Measurements from ENCODE around the gene TRPM4.
"Not testable (repeated sequence)": the region's sequence is repeated elsewhere in the genome, so short reads cannot be mapped to it uniquely, and the experiment has no call there.

The TRPM4 gene

DNA sequence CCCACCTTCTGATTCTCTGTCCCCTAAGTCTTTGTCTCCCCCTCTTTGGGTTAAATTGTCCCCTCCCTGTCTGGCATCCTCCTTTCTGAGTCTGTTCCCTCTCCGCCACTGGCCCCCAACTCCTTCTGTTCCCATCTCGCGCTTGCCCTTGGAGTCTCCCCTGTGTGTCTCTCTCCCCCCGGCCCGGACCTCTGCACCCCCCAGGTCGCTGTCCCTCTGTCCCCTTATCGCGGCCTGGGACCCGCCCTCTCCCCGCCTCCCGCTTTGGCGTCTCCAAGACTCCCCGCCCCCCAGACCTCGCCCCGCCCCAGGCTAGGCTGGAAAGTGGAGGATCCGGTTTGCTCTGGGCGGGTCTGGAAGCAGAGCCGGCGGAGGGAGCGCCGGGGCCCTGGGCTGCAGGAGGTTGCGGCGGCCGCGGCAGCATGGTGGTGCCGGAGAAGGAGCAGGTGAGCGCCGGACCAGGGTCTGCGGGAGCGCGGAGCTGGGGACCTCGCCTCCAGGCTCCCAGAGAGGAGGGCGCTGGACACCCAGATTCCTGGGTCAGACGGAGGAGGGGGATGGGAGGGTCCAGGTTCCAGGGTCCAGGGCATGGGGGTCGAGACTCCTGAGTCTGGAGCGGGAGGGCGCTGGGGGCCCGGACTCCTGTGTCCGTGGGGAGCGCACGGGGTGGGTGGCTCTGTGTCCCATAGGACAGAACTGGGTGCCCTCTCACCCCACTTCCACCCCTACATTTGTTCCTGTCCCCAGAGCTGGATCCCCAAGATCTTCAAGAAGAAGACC is at the start of gene TRPM4:
TRPM4 (plus strand) TSS at position 348 of the 780 bp plus-strand sequence; CDS start at position 423, 75 bp downstream.
- peak; percentile 57 for DNase-seq (ENCODE audit: low read depth)

DNA sequence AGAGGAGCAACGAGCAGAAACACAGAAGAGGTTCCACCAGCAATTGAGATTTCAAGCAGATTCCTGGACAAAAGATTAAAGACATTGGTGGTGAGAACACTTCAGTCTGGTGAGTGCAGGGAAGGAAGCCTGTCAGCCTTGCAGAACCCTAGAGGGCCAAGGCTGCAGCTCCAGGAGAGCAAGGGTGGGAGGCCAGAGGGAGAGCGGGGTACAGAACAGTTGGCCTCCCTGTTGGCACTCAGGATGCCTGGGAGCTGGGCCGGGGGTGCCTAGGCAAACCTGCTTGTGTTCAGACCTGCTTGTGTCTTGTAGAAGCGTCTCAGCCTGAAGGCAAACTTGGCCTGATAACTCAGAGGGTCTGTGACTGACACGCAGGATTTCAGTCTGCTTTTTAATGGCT is 48.5 kb upstream of the TRPM4 start:
- DNase-seq (ENCODE audit: low read depth) = no peak

DNA sequence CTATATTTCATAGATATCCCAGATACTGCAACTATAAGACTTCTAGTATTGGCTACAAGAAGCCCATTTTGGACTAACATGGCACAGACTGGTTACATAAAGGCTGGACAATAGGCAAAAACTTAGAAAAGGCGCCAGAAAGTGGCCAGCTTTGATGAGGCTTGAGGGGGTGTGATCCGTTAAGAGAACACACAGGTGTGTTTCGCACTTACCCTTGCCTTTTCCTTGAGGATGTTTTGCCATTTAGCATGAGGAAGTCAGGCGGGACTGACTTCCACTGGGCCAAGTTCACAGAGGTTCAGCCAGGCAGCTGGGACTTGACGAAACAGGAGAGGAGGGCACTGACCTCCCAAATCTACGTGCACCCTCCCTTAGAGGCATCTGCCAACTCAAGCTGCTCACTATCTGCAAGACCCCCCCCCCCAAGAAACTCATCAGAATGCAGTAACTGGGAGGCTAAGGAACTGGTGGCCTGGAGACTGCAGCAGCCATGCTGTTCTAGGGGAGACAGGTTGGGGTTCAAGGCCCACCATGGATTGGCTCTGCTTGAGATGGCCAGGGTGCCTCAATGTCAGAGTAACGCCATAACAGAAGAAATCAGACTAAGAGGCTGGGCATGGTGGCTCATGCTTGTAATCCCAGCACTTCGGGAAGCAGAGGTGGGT is 47.9 kb upstream of the TRPM4 start:
- DNase-seq (ENCODE audit: low read depth) = no peak

- DNase-seq (ENCODE audit: low read depth) = peak; percentile 41
Observed at GRCh38 chr19:49110567-49110966, 47.0 kb upstream of the TRPM4 start.

GRCh38 chr19:49111218-49111998 is 46.2 kb upstream of the TRPM4 start:
- DNase-seq (ENCODE audit: low read depth) = no peak

DNA sequence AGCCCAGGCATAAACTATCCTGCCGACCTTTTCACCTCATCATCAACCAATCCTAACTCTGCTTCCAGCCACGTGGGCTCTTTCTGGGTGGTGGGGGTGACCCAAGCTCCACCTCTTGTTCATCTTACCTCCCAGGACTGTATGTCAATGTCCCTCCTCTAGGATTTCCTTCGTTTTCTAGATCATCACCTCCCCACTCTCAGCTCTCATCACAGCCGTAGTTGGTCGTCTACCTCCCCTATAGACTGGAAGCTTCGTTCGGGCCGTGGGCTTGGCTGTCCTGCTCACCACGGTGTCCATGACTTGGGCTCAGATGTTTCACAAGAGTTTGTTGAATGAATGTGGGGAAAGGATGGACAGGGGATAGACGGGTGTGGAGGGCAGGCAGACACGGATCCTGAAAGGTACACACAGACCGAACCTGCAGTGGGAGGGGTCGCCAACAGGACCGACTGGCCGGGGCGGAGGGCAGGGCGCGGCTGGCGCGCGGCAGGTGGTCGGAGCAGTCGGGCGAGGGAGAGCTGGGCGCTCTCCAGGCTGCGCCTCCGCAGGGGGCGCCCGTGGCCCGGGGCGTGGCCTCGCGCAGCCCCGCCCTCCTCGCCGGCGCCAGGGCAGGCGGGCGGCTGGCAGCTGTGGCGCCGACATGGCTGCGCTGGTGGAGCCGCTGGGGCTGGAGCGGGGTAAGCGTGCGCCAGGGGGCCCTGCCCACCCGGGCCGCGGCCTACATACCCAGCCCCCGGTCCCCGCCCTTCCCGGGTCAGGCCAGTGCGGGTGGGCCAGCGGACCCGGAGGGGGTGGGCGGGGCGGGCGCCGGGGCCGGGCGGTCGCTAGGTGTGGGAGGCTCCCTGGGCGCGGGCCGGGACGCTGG is 43.6 kb upstream of the TRPM4 start, which contains the start of gene LIN7B:
LIN7B (plus strand) TSS at position 609 of the 868 bp plus-strand sequence; CDS start at position 644, 35 bp downstream.
- DNase-seq (ENCODE audit: low read depth) = peak; percentile 45

DNA sequence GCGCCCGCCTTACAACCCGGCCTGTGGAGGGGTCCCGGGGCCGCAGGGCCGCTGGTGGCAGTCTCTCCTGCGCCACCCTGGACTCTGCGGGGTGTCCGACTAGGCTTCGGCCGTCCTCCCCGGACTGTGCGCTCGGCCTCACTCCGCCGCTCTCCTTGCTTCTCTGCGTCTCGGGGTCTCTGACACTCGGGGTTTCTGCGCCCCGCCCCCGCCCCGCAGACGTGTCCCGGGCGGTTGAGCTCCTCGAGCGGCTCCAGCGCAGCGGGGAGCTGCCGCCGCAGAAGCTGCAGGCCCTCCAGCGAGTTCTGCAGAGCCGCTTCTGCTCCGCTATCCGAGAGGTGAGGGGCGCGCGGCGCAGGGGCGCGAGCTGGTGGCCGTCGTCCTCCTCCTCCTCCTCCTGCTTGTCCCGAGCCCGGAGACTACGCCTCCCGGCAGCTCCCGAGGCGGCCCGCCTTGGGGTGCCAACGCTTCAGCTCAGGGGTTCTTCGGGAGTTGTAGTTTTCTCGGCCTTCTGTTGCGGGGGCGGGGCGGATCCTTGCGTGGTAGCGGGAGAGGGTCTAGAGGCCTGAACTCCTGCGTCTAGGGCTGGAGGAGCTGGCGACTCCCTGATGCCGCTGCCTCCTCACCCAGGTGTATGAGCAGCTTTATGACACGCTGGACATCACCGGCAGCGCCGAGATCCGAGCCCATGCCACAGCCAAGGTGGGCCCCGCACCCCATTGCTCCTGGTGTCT is 42.8 kb upstream of the TRPM4 start:
- peak; percentile 50 for DNase-seq (ENCODE audit: low read depth)

DNA sequence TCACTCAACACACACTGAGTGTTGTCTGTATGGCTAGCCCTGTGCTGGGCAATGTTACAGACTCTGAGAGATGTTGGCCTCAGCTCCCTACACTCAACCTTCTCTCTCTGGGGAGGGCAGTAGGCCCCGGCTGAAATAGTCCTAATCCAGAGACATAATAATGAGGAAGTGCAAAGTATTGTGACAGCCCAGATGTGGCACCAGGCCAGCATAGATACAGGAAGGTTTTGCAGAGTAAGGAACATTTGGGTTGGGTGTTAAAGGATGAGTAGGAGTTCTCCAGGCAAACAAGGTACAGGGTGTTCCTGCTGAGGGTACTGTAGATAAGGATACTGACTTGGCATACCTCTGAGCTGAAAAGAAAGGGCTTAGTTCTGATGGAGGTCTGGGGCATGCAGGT is 41.0 kb upstream of the TRPM4 start:
- DNase-seq (ENCODE audit: low read depth) = no peak

DNA sequence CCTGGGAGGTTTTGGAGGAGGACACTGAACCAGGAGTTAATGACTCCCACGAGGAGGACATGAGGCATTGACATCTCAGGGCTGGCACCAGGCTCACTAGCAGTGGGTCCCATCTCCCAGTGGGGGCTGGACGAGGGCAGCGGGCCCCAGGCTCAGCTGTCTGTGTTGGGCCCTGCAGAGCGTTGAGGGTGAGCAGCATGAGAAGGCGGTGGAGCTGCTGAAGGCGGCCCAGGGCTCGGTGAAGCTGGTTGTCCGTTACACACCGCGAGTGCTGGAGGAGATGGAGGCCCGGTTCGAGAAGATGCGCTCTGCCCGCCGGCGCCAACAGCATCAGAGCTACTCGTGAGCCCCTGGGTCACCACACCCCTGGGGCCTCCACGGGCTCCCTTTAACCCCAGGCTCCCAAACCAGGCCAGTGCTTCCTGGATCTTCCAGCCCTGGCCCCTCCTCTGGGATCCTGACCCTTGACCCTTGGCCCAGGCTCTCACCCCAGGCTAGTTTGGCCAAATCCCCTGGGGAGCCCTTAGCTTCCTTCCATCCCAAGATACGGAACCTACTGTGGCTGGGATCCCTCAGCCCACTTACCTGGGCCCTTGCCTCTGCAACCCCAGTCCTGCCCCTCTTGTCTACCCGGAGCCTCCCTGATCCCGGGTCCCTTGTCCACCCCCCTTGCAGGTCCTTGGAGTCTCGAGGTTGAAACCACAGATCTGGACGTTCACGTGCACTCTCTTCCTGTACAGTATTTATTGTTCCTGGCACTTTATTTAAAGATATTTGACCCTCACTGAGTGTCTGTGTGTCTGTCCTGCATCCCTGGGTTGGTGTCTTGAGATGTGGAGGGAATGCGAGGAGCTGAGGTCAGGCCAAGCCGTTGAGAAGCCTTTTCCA is 39.7 kb upstream of the TRPM4 start:
- no peak for DNase-seq (ENCODE audit: low read depth)

GRCh38 chr19:49118565-49119410 is 38.8 kb upstream of the TRPM4 start, which contains the start of gene C19orf73:
Gene C19orf73 (minus strand): TSS chr19:49119143. CDS start chr19:49119022, 121 bp downstream.
- DNase-seq (ENCODE audit: low read depth) = peak; percentile 92

- peak; percentile 48 for DNase-seq (ENCODE audit: low read depth)
Observed at GRCh38 chr19:49119411-49120324, 37.9 kb upstream of the TRPM4 start, which contains the start of gene PPFIA3. Gene PPFIA3 (plus strand): TSS chr19:49119544. CDS start chr19:49127874, 8,330 bp downstream.

GRCh38 chr19:49120325-49120683 is 37.3 kb upstream of the TRPM4 start:
- DNase-seq (ENCODE audit: low read depth) = no peak

- no peak for DNase-seq (ENCODE audit: low read depth)
Observed at GRCh38 chr19:49120868-49121267, 36.7 kb upstream of the TRPM4 start.

DNA sequence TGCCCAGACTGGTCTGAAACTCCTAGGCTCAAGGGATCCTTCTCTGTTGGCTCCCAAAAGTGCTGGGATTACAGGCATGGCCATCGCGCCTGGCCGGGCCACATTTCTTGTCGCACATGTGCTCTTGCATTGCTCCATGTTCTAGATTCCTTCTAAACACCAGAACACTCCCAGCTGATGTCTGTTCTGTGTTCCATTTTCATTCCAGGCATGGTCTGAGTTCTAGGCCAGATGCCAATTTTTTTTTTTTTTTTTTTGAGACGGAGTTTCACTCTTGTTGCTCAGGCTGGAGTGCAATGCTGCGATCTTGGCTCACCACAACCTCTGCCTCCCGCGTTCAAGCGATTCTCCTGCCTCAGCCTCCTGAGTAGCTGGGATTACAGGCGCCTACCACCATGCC is 35.8 kb upstream of the TRPM4 start:
- peak; percentile 44 for DNase-seq (ENCODE audit: low read depth)

- DNase-seq (ENCODE audit: low read depth) = not testable (repeated sequence)
Observed at GRCh38 chr19:49123285-49123684, 34.3 kb upstream of the TRPM4 start.

GRCh38 chr19:49125025-49125731 is 32.4 kb upstream of the TRPM4 start:
- no peak for DNase-seq (ENCODE audit: low read depth)

DNA sequence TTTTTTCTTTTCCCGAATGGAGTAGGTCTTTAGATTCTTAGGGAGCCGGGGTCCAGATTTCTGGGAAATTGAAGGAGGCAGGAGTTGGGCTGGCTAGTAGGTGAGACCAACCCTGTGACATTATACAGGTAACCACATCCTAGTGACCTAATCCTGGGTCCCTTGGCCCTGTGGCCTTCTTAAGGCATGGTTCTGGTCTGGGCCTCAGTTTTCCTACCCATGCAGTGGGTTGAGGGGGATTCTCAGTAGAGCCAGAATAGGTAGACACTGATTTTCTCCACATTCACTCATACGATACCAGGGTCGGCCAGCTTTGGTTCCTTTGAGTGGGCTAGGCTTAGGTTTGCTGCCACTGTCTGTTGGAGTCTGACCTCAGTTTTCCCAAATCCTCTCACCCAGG is 31.0 kb upstream of the TRPM4 start:
- no peak for DNase-seq (ENCODE audit: low read depth)

Data from amniotic epithelial cell (primary cell).